Activated CD8-positive, alpha-beta T cell treated with anti-CD3 and anti-CD28 coated beads for 36 hours (primary cell): ENCODE results near the gene RCBTB1. TPM values are rescaled to one million over a fixed set of nuclear protein-coding genes. Genes with fewer than 3 reads are reported as not detected.
A peak's percentile ranks its signal among the peaks of the same experiment; 100 is the strongest.

Experiments used
- ATAC-seq: fragments of 200-7000 bp; cut with Tn5 transposase; one replicate; pipeline ENCODE4 v1.10.0; 2021; ENCODE audit warnings: mild to moderate bottlenecking, moderate library complexity
- CTCF ChIA-PET: fragments of 350-600 bp; sonication (Branson Sonifier 250); formaldehyde crosslinking; loops from one replicate; lab custom pipeline; 2021; ENCODE audit warnings: antibody characterized with exemption; lab: Charles Lee
- POLR2A ChIA-PET: fragments of 350-600 bp; sonication (Branson Sonifier 250); formaldehyde crosslinking; loops from one replicate; lab custom pipeline; 2021; ENCODE audit warnings: antibody characterized with exemption; lab: Charles Lee
- DNase-seq: peaks from one replicate; pipeline ENCODE4 v3.0.0-alpha.2; 2020
- H3K27ac Mint-ChIP-seq: one replicate; pipeline ENCODE4 v1.8.0; 2021; ENCODE audit warnings: mild to moderate bottlenecking, mixed read lengths
- H3K27me3 Mint-ChIP-seq: one replicate; pipeline ENCODE4 v1.8.0; 2021; ENCODE audit warnings: mixed read lengths
- H3K36me3 Mint-ChIP-seq: one replicate; pipeline ENCODE4 v1.8.0; 2021; ENCODE audit warnings: low read depth, mixed read lengths
- H3K4me1 Mint-ChIP-seq: one replicate; pipeline ENCODE4 v1.8.0; 2021; ENCODE audit warnings: low read depth, mixed read lengths
- H3K4me3 Mint-ChIP-seq: one replicate; pipeline ENCODE4 v1.8.0; 2021; ENCODE audit warnings: mild to moderate bottlenecking, moderate library complexity, mixed read lengths
- H3K9me3 Mint-ChIP-seq: one replicate; pipeline ENCODE4 v1.8.0; 2021; ENCODE audit warnings: mixed read lengths
- intact Hi-C: fragments of 100-400 bp; cut with micrococcal nuclease; formaldehyde crosslinking; loops from one replicate; pipeline ENCODE4 v1.10.0; 2022
- total RNA-seq, 2 experiments: library from RNA; stranded (reverse); gene quantifications; one replicate each; pipeline ENCODE4 v1.2.3, GENCODE V29; 2021
- TF ChIP-seq, protein P1 (sequence below): fragments of 200-600 bp; IDR thresholded peaks from one replicate; pipeline ENCODE4 v1.8.0; 2022; ENCODE audit warnings: antibody characterized with exemption, mild to moderate bottlenecking

Gene RCBTB1
- total RNA-seq, 2 experiments from 2014 or later, result 14.2 to 14.6 TPM

GRCh38 chr13:49495783-49496762, 89.3 kb downstream of the RCBTB1 start, which contains the start of gene PHF11:
Gene PHF11, plus strand, starts transcription at chr13:49495953. Its CDS starts 49 bp downstream, at chr13:49496002.
- ATAC-seq, result peak; percentile 84
- TF ChIP-seq, protein P1, sequence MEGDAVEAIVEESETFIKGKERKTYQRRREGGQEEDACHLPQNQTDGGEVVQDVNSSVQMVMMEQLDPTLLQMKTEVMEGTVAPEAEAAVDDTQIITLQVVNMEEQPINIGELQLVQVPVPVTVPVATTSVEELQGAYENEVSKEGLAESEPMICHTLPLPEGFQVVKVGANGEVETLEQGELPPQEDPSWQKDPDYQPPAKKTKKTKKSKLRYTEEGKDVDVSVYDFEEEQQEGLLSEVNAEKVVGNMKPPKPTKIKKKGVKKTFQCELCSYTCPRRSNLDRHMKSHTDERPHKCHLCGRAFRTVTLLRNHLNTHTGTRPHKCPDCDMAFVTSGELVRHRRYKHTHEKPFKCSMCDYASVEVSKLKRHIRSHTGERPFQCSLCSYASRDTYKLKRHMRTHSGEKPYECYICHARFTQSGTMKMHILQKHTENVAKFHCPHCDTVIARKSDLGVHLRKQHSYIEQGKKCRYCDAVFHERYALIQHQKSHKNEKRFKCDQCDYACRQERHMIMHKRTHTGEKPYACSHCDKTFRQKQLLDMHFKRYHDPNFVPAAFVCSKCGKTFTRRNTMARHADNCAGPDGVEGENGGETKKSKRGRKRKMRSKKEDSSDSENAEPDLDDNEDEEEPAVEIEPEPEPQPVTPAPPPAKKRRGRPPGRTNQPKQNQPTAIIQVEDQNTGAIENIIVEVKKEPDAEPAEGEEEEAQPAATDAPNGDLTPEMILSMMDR, result no peak
- Mint-ChIP-seq H3K4me3 (peak within 1 kb of the TSS; percentile 92), H3K27me3 (no peaks in the 10 kb centered on the region), H3K4me1 (peaks cover 46% of the 10 kb centered on the region), H3K27ac (peak within 1 kb of the TSS; percentile 98), H3K36me3 (peaks cover 41% of the 10 kb centered on the region), H3K9me3 (no peaks in the 10 kb centered on the region)
- CTCF ChIA-PET, result interaction anchor here (0.8 to 2.0 kb wide), 5 partner anchors 10 to 89 kb away, joined by 3 to 8 read pairs (median 4); partner anchors contain the start of genes CAB39L, RCBTB1 and SETDB2
- POLR2A ChIA-PET, result interaction anchor here (0.6 to 2.5 kb wide), 12 partner anchors 9 to 297 kb away, joined by 3 to 47 read pairs (median 4); partner anchors contain the start of genes CAB39L, KPNA3 and SETDB2
- peak; percentile 94 for DNase-seq
- intact Hi-C loops, result loop anchor here (2.0 to 10.0 kb wide), 2 partner anchors 53 to 109 kb away; no protein-coding TSS in a partner anchor

GRCh38 chr13:49494645-49495044, 90.7 kb downstream of the RCBTB1 start:
- CTCF ChIA-PET, result interaction anchor here (1.4 to 2.3 kb wide), 3 partner anchors 9 to 50 kb away, joined by 3 to 6 read pairs (median 5); partner anchors contain the start of gene SETDB2
- DNase-seq (no peak), ATAC-seq (no peak)
- Mint-ChIP-seq H3K4me3 (peak overlapping the region; percentile 92), H3K27ac (peak overlapping the region; percentile 98), H3K4me1 (peaks cover 38% of the 10 kb centered on the region), H3K9me3 (no peaks in the 10 kb centered on the region), H3K27me3 (no peaks in the 10 kb centered on the region), H3K36me3 (peaks cover 34% of the 10 kb centered on the region)
- TF ChIP-seq, protein P1, result no peak
- POLR2A ChIA-PET, result interaction anchor here (1.7 to 4.1 kb wide), 2 partner anchors 13 to 50 kb away, joined by 5 to 23 read pairs; partner anchors contain the start of genes CAB39L and SETDB2
- intact Hi-C loops, result loop anchor here (10.0 kb wide), 1 partner anchor 110 kb away; no protein-coding TSS in a partner anchor

GRCh38 chr13:49488563-49488962, 96.8 kb downstream of the RCBTB1 start:
- Mint-ChIP-seq H3K27me3 (no peaks in the 10 kb centered on the region), H3K36me3 (peaks cover 27% of the 10 kb centered on the region), H3K9me3 (no peaks in the 10 kb centered on the region), H3K4me3 (no peak overlapping the region), H3K27ac (no peak overlapping the region), H3K4me1 (no peaks in the 10 kb centered on the region)
- intact Hi-C loops, result no loop called here
- CTCF ChIA-PET, result no interaction called here
- ATAC-seq, result no peak
- TF ChIP-seq, protein P1, result no peak
- no peak for DNase-seq
- POLR2A ChIA-PET, result no interaction called here

Other genes with a start within 250 kb of the RCBTB1 start
- gene CAB39L, start 141.5 kb downstream of the RCBTB1 start, total RNA-seq, result 1 to 10 TPM; 2.6 to 3.1 TPM
- 10 to 100 TPM; 11.3 to 11.5 TPM for gene SETDB2, start 141.3 kb downstream of the RCBTB1 start, total RNA-seq
- gene PHF11, start 89.6 kb downstream of the RCBTB1 start, total RNA-seq, result 10 to 100 TPM; 59.3 to 62.6 TPM
- under 1 TPM; 0.29 to 0.61 TPM for gene ARL11, start 42.9 kb upstream of the RCBTB1 start, total RNA-seq
- gene EBPL, start 105.9 kb upstream of the RCBTB1 start, total RNA-seq, result 10 to 100 TPM; 35.6 to 37.8 TPM
- 10 to 100 TPM; 59.1 to 60.6 TPM for gene KPNA3, start 207.1 kb upstream of the RCBTB1 start, total RNA-seq